IPS DF 6.9 (cell line): Measurements from ENCODE around the gene MYOM1.
"Not testable (repeated sequence)": the region's sequence is repeated elsewhere in the genome, so short reads cannot be mapped to it uniquely, and the experiment has no call there.

Experiments
- DNase-seq: peaks from one replicate; pipeline ENCODE4 v3.0.0-alpha.2; 2013; ENCODE audit warnings: low read depth, low spot score
- H3K27ac ChIP-seq: one replicate; pipeline ENCODE4 v1.5.1; 2013; ENCODE audit warnings: low read length, control low read depth
- H3K27me3 ChIP-seq: 2 replicates; pipeline ENCODE4 v1.6.1; 2013; ENCODE audit warnings: mild to moderate bottlenecking, low read length; ENCODE audit not compliant: control insufficient read depth, insufficient read depth
- H3K36me3 ChIP-seq: 2 replicates; pipeline ENCODE4 v1.6.1; 2013; ENCODE audit warnings: low read length; ENCODE audit not compliant: control insufficient read depth, insufficient read depth
- H3K4me1 ChIP-seq: 2 replicates; pipeline ENCODE4 v1.6.1; 2013; ENCODE audit warnings: low read length; ENCODE audit not compliant: control insufficient read depth, insufficient read depth
- H3K4me3 ChIP-seq: 2 replicates; pipeline ENCODE4 v1.5.1; 2013; ENCODE audit warnings: mild to moderate bottlenecking, low read length
- H3K9me3 ChIP-seq: 2 replicates; pipeline ENCODE4 v1.6.1; 2013; ENCODE audit warnings: low read length, inconsistent platforms; ENCODE audit not compliant: control insufficient read depth, insufficient read depth
- WGBS: extraction: QIAGEN DNeasy Blood & Tissue Kit; methylation state at CpG from one replicate; pipeline ENCODE4 v1.1.7; 2013; ENCODE audit warnings: mixed read lengths, missing lambda C conversion rate; ENCODE audit not compliant: insufficient read length, insufficient coverage; 5-methylcytosine and 5-hydroxymethylcytosine counted together

Gene MYOM1

DNA sequence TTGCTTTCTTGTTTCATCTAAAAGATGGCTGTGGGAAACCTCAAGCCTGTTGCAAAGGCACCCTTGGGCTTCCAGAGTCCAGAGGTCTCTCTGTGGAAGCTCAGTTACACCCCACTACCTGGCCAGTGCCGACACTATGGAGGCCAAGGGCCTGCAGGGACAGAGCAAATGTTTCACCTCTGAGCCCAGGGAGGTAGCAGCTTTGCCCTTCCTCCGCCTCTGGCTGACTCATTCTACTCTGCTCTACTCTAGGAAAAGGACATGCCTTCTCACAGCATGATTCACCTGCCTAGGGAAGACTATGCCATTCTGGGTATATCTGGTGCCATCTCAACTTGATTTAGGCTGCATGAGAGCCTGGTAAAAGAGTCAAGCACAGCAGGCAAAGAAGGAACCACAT lies 12.2 kb downstream of the MYOM1 start:
- H3K27me3 ChIP-seq: no peaks in the 10 kb centered on the region
- no peak overlapping the region for H3K4me3 ChIP-seq
- H3K9me3 ChIP-seq: no peaks in the 10 kb centered on the region
- H3K4me1 ChIP-seq: no peaks in the 10 kb centered on the region
- WGBS: no CpG with 5 or more reads among the region's 2 CpGs
- no peaks in the 10 kb centered on the region for H3K36me3 ChIP-seq
- no peak overlapping the region for H3K27ac ChIP-seq
- DNase-seq: no peak

DNA sequence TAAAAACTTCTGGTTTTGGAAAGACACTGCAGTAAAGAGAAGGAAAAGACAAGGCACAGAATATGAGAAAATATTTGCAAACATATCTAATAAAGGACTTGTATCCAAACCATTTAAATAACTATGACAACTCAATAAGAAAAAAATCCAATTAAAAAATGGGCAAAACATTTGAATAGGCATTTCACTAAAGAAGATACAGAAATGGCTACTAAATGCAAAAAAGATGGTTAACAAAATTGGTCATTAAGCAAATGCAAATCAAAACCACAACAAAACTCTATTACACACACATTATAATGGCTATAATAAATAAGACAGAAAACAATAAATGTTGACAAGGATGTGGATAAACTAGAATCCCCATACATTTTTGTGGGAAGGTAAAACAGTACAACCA lies 14.5 kb downstream of the MYOM1 start:
- Histone ChIP-seq H3K27me3 (no peaks in the 10 kb centered on the region), H3K27ac (no peak overlapping the region), H3K36me3 (no peaks in the 10 kb centered on the region), H3K9me3 (no peaks in the 10 kb centered on the region), H3K4me3 (no peak overlapping the region), H3K4me1 (no peaks in the 10 kb centered on the region)
- no peak for DNase-seq

DNA sequence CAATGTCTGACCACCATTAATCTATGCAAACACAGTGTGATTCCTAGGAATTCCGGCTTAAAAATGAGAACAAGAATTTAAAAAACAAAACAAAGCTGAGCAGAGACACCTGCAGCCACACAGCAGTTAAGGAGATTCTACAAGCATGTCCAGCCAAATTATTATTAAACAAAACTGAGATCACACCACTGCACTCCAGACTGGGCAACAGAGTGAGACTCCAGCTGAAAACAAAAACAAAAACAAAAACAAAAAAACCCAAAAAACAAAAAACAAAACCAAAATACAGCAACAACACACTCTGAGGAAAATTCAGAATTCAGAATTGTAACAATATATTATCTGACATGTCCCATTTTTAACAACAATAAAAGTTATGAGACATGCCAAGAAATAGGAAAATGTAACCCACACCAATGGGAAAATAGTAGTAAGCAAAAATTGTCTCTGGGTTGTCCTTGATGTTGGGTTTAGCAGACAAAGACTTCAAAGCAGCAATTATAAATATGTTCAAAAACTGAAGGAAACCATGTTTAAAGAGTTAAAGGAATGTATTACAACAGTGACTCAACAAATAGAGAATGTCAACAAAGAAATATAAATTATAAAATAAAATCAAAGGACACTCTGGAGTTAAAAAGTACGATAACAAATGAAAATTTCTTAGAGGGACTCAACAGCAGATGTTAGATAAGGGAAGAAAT lies 19.7 kb downstream of the MYOM1 start:
- H3K27ac ChIP-seq: no peak overlapping the region
- DNase-seq: no peak
- H3K36me3 ChIP-seq: no peaks in the 10 kb centered on the region
- WGBS: no CpG with 5 or more reads among the region's 2 CpGs
- H3K4me1 ChIP-seq: no peaks in the 10 kb centered on the region
- H3K27me3 ChIP-seq: no peaks in the 10 kb centered on the region
- no peaks in the 10 kb centered on the region for H3K9me3 ChIP-seq
- no peak overlapping the region for H3K4me3 ChIP-seq

GRCh38 chr18:3198260-3198860 lies 21.4 kb downstream of the MYOM1 start:
- H3K4me3 ChIP-seq, H3K27me3 ChIP-seq, H3K27ac ChIP-seq, H3K36me3 ChIP-seq, DNase-seq, H3K9me3 ChIP-seq, H3K4me1 ChIP-seq: not testable (repeated sequence)
- no CpG with 5 or more reads among the region's 11 CpGs for WGBS

GRCh38 chr18:3194947-3195612 lies 24.7 kb downstream of the MYOM1 start:
- Histone ChIP-seq H3K27ac (no peak overlapping the region), H3K9me3 (no peaks in the 10 kb centered on the region), H3K4me3 (no peak overlapping the region), H3K36me3 (no peaks in the 10 kb centered on the region), H3K27me3 (no peaks in the 10 kb centered on the region), H3K4me1 (no peaks in the 10 kb centered on the region)
- no peak for DNase-seq
- no CpG with 5 or more reads among the region's 6 CpGs for WGBS

DNA sequence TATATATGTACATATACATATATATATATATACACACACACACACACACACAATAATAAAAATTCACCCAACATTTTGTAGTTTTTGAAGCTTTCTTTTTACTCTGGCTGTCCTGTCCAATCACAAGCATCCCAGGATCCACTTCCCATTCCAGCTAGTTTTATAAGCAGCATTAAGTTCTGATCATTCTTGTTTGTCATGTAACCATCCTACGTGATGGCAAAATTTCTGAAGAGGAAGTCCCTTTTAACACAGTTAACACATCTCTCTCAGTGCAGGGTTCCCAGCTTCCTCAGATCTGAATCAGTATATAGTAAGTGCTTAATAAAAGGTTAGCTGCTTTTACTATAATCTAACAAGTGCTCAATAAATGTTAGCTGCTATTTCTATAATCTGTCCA lies 26.4 kb downstream of the MYOM1 start:
- Histone ChIP-seq H3K27ac (no peak overlapping the region), H3K27me3 (no peaks in the 10 kb centered on the region), H3K9me3 (no peaks in the 10 kb centered on the region), H3K36me3 (no peaks in the 10 kb centered on the region), H3K4me3 (no peak overlapping the region), H3K4me1 (no peaks in the 10 kb centered on the region)
- WGBS: no CpG with 5 or more reads among the region's 1 CpG
- DNase-seq: no peak

DNA sequence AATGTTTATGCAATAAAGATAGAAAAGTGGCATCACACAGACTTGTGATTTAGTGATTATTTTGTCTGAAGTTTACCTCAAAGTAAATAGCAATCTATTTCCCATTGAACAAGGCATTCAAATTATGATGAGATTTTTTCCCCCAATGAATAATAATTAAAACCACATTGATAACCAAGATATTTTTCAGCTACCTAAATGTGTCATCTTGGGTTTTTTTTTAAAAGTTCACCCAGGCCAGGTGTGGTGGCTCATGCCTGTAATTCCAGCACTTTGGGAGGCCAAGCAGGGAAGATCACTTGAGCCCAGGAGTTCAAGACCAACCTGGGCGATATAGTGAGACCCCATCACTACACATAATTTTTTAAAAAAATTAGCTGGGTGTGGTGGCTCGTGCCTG lies 27.0 kb downstream of the MYOM1 start:
- no CpG with 5 or more reads among the region's 2 CpGs for WGBS
- no peak overlapping the region for H3K4me3 ChIP-seq
- H3K27me3 ChIP-seq: no peaks in the 10 kb centered on the region
- no peak overlapping the region for H3K27ac ChIP-seq
- no peaks in the 10 kb centered on the region for H3K36me3 ChIP-seq
- DNase-seq: no peak
- H3K4me1 ChIP-seq: no peaks in the 10 kb centered on the region
- no peaks in the 10 kb centered on the region for H3K9me3 ChIP-seq

GRCh38 chr18:3192286-3192685 lies 27.5 kb downstream of the MYOM1 start:
- Histone ChIP-seq H3K9me3 (no peaks in the 10 kb centered on the region), H3K36me3 (no peaks in the 10 kb centered on the region), H3K27me3 (no peaks in the 10 kb centered on the region), H3K4me1 (no peaks in the 10 kb centered on the region), H3K27ac (no peak overlapping the region), H3K4me3 (no peak overlapping the region)
- no peak for DNase-seq

- Histone ChIP-seq H3K27me3 (no peaks in the 10 kb centered on the region), H3K4me1 (no peaks in the 10 kb centered on the region), H3K4me3 (no peak overlapping the region), H3K9me3 (no peaks in the 10 kb centered on the region), H3K36me3 (no peaks in the 10 kb centered on the region), H3K27ac (no peak overlapping the region)
- DNase-seq: no peak
- WGBS: no CpG with 5 or more reads among the region's 2 CpGs
Measured at GRCh38 chr18:3190610-3191009, 29.2 kb downstream of the MYOM1 start.

GRCh38 chr18:3189884-3190283 lies 29.9 kb downstream of the MYOM1 start:
- Histone ChIP-seq H3K4me3 (no peak overlapping the region), H3K4me1 (no peaks in the 10 kb centered on the region), H3K36me3 (no peaks in the 10 kb centered on the region), H3K27ac (no peak overlapping the region), H3K27me3 (no peaks in the 10 kb centered on the region), H3K9me3 (no peaks in the 10 kb centered on the region)
- WGBS: no CpG with 5 or more reads among the region's 5 CpGs
- DNase-seq: no peak
